ENCODE data around the gene ZFP62. TPM values are rescaled to one million over a fixed set of nuclear protein-coding genes. Genes with fewer than 3 reads are reported as not detected.
A peak's percentile ranks its signal among the peaks of the same experiment; 100 is the strongest.

ZFP62 gene
- total RNA-seq, 1 donor from 2014 or later, result 15.9 TPM

DNA sequence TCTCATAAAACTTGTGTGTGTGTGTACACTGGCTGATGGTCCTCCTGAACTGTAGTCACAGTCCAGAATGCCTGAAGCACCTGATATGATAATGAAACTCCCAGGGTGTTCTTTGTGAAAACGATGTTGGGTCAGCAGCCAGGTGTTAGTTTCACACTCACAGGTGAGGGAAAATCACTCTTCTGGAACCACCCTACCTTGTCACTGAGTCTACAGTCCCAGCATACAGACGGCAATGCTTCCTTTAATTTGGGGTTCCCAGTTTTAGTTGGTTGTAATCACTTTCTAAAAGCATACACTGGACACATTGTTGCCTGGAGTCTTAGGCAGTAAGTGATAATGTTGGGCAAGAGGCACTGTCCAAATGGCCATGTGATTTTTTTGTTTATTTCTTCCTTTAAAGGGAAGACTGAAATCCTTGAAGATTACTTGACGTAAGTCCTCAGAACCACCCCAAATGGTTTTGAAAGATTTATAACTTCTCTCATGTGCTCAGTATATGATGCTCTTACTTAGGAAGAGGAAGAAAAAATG is 40.2 kb downstream of the ZFP62 start:
- no peak for DNase-seq
- TF ChIP-seq, protein P1, sequence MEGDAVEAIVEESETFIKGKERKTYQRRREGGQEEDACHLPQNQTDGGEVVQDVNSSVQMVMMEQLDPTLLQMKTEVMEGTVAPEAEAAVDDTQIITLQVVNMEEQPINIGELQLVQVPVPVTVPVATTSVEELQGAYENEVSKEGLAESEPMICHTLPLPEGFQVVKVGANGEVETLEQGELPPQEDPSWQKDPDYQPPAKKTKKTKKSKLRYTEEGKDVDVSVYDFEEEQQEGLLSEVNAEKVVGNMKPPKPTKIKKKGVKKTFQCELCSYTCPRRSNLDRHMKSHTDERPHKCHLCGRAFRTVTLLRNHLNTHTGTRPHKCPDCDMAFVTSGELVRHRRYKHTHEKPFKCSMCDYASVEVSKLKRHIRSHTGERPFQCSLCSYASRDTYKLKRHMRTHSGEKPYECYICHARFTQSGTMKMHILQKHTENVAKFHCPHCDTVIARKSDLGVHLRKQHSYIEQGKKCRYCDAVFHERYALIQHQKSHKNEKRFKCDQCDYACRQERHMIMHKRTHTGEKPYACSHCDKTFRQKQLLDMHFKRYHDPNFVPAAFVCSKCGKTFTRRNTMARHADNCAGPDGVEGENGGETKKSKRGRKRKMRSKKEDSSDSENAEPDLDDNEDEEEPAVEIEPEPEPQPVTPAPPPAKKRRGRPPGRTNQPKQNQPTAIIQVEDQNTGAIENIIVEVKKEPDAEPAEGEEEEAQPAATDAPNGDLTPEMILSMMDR (IDR thresholded peaks at IDR 0.05; ENCODE audit: borderline replicate concordance), result no peak
- Histone ChIP-seq H3K4me1 (peaks cover 81% of the 10 kb centered on the region), H3K4me3 (no peak overlapping the region), H3K27me3 (ENCODE audit: low read depth) (no peaks in the 10 kb centered on the region), H3K27ac (replicated peaks) (peak overlapping the region; percentile 73), H3K36me3 (no peaks in the 10 kb centered on the region), H3K9me3 (replicated peaks) (no peaks in the 10 kb centered on the region)
- intact Hi-C loops (cut with micrococcal nuclease), result no loop called here

DNA sequence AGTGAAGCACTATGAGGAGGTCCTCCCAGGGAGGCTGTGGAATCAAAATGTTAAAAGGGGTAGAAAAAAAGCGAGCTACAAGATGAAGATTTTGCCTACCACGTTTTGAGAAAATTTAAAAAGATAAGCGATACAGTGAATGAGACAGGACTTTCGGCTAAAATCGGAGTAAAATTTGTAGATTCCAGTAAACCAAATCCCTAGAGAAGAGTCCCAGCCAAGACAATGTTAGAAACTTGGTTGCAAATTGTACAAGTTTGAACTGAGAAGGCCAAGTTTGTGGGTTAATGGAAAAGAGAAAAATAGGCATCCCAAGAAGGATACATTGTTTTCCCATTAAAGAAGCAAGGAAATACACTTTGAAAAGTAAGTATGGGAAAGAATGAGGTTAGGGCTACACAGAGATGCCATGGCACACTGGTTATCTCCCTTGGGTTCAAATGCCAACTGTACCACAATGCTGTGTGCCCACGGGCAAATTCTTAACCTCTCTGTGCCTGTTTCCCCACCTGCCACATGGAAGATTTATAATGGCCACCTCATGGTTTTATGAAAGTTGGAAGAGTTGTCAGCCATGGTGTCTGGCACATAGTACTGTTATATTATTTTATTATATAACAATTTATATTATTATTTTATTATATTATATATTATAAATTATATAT is 42.3 kb downstream of the ZFP62 start:
- no peaks in the 10 kb centered on the region for H3K36me3 ChIP-seq

DNA sequence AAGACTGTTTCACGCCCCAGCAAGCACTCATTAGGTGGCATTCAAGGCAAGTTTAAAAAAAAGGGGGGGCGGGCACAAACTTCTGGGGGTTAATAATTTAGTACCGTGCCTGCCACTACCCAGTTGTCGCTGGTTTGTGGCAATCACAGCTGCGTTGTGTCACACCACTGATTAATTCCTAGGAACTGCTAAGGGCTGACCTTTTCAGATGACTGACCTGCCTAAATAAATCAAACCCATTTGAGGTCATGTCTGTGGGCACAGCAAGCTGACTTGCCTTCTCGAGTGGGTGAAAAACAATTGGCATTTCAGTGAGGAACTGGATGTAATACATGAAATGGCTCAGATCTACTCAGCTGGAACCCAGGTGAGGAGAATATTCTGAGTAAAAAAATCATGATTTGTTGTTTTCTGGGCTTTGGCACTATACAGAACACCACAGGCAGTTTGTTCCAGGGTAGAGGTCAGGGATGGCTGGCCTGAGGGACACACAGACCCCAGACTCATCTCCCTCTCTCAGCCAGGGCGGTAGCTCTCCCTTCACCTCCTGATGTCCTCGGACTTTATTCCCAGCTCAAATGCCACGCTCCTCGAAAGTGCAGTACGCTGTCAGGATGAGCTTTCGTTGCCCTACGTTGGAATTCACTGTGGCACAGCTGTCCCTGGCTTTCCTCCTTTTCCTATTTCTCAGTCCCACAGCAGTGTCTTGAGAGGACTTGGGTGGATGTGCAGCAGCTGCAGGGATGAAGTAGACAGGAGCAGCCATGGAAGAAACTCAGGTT is 43.0 kb downstream of the ZFP62 start:
- H3K4me1 ChIP-seq, result peaks cover 68% of the 10 kb centered on the region
- no peaks in the 10 kb centered on the region for H3K9me3 ChIP-seq (replicated peaks)
- DNase-seq, result no peak
- TF ChIP-seq, protein P1 (IDR thresholded peaks at IDR 0.05; ENCODE audit: borderline replicate concordance), result no peak
- H3K36me3 ChIP-seq, result no peaks in the 10 kb centered on the region
- intact Hi-C loops (cut with micrococcal nuclease), result no loop called here
- no peak overlapping the region for H3K4me3 ChIP-seq
- no peaks in the 10 kb centered on the region for H3K27me3 ChIP-seq (ENCODE audit: low read depth)
- peak overlapping the region; percentile 100 for H3K27ac ChIP-seq (replicated peaks)

More for the DNA sequence above, 42.3 kb downstream of the ZFP62 start:
- Histone ChIP-seq H3K4me3 (no peak overlapping the region), H3K27me3 (ENCODE audit: low read depth) (no peaks in the 10 kb centered on the region), H3K4me1 (peaks cover 74% of the 10 kb centered on the region), H3K9me3 (replicated peaks) (no peaks in the 10 kb centered on the region), H3K27ac (replicated peaks) (peak overlapping the region; percentile 100)
- TF ChIP-seq, protein P1 (IDR thresholded peaks at IDR 0.05; ENCODE audit: borderline replicate concordance), result no peak
- DNase-seq, result no peak
- intact Hi-C loops (cut with micrococcal nuclease), result no loop called here

DNA sequence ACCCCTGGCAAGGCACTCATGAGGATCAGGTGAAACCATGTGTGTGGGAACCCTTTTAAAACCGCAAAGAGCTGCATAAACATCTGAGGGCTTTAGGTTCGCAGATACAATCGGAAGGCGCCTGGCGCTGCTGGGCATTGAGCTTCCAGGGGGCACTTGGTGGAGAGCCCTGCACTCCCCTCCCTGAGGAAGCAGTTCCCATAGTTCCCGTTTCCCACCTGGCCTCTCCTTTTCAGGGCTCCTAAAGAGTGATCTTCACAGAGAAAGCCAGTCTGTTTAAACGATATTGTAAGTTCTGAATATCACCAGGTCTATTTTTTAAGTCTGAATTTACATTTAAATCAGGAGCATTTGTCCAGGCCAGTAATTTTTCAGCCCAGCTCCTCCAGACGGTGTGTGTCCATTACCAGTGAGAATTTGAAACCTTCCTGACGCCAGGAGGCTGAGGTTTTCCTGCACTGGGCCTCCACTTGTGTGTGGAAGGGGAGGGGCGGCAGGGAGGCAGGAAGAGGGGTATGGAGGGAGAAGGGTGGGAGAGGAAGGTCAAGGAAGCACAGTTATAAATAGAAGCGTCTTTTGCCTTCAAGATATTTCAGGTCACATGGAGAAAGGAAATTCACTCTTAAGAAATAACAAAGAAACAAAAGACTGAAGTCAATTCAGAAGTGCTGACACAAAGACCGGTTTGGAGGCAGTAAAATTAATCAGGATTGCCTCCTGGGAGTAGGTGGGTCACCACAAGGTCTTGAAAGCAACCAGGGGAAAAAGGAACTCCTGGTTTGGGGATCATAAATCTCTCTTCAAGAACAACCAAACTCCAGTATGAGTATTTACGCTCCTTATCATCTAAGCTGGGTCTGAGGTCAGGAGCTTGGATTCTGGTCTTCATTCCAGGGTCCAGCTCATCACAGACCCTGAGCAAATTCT is 44.2 kb downstream of the ZFP62 start:
- Histone ChIP-seq H3K9me3 (replicated peaks) (no peaks in the 10 kb centered on the region), H3K4me3 (peak overlapping the region; percentile 27), H3K27me3 (ENCODE audit: low read depth) (no peaks in the 10 kb centered on the region), H3K36me3 (no peaks in the 10 kb centered on the region), H3K27ac (replicated peaks) (peak overlapping the region; percentile 100), H3K4me1 (peaks cover 76% of the 10 kb centered on the region)
- intact Hi-C loops (cut with micrococcal nuclease), result no loop called here
- peak; percentile 56 for DNase-seq
- TF ChIP-seq, protein P1 (IDR thresholded peaks at IDR 0.05; ENCODE audit: borderline replicate concordance), result peak; percentile 18

Measured in left ventricle myocardium inferior (tissue), 1 donor.